Measurements from ENCODE around the gene KCTD17.

The KCTD17 gene

DNA sequence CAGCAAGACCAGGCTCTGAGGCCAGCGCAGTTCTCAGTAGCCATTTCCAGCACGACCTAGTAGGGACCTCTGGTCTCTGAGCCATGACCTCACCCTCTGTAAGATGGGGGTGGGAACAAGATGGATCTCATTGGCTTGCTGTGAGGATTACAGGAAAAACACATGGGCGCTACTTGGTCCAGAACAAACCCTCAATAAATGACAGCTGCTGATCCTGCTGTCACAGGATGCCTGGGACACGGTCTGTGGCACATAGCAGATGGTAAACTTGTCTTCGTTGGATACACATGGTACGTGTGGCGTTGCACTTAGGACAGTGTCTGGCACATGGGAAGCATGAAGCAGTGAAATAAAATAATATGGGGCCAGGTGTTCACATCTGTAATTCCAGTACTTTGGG lies 4.5 kb upstream of the KCTD17 start:
- TF ChIP-seq TCF12 (IDR thresholded peaks at IDR 0.05; ENCODE audit: low read depth) (no peak), YY1 (IDR thresholded peaks at IDR 0.05; ENCODE audit: low read depth) (no peak), TEAD4 (IDR thresholded peaks at IDR 0.05) (no peak), FOXM1 (IDR thresholded peaks at IDR 0.05; ENCODE audit: borderline replicate concordance, low read depth) (no peak), TAF1 (IDR thresholded peaks at IDR 0.05; ENCODE audit: low read depth) (no peak), ZBTB7A (IDR thresholded peaks at IDR 0.05; ENCODE audit: low read depth) (no peak), EP300 (IDR thresholded peaks at IDR 0.05; ENCODE audit: borderline replicate concordance) (no peak), CREB1 (IDR thresholded peaks at IDR 0.05; ENCODE audit: low read depth) (no peak), CEBPB (IDR thresholded peaks at IDR 0.05) (no peak), NFIC (IDR thresholded peaks at IDR 0.05) (no peak), EGR1 (IDR thresholded peaks at IDR 0.05) (no peak)
- TF ChIP-seq, protein P1, sequence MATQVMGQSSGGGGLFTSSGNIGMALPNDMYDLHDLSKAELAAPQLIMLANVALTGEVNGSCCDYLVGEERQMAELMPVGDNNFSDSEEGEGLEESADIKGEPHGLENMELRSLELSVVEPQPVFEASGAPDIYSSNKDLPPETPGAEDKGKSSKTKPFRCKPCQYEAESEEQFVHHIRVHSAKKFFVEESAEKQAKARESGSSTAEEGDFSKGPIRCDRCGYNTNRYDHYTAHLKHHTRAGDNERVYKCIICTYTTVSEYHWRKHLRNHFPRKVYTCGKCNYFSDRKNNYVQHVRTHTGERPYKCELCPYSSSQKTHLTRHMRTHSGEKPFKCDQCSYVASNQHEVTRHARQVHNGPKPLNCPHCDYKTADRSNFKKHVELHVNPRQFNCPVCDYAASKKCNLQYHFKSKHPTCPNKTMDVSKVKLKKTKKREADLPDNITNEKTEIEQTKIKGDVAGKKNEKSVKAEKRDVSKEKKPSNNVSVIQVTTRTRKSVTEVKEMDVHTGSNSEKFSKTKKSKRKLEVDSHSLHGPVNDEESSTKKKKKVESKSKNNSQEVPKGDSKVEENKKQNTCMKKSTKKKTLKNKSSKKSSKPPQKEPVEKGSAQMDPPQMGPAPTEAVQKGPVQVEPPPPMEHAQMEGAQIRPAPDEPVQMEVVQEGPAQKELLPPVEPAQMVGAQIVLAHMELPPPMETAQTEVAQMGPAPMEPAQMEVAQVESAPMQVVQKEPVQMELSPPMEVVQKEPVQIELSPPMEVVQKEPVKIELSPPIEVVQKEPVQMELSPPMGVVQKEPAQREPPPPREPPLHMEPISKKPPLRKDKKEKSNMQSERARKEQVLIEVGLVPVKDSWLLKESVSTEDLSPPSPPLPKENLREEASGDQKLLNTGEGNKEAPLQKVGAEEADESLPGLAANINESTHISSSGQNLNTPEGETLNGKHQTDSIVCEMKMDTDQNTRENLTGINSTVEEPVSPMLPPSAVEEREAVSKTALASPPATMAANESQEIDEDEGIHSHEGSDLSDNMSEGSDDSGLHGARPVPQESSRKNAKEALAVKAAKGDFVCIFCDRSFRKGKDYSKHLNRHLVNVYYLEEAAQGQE (IDR thresholded peaks at IDR 0.05; ENCODE audit: low read depth), result no peak
- TF ChIP-seq, protein P2, sequence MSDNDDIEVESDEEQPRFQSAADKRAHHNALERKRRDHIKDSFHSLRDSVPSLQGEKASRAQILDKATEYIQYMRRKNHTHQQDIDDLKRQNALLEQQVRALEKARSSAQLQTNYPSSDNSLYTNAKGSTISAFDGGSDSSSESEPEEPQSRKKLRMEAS (IDR thresholded peaks at IDR 0.05), result no peak
- TF ChIP-seq, protein P3, sequence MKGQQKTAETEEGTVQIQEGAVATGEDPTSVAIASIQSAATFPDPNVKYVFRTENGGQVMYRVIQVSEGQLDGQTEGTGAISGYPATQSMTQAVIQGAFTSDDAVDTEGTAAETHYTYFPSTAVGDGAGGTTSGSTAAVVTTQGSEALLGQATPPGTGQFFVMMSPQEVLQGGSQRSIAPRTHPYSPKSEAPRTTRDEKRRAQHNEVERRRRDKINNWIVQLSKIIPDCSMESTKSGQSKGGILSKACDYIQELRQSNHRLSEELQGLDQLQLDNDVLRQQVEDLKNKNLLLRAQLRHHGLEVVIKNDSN (IDR thresholded peaks at IDR 0.05), result no peak

DNA sequence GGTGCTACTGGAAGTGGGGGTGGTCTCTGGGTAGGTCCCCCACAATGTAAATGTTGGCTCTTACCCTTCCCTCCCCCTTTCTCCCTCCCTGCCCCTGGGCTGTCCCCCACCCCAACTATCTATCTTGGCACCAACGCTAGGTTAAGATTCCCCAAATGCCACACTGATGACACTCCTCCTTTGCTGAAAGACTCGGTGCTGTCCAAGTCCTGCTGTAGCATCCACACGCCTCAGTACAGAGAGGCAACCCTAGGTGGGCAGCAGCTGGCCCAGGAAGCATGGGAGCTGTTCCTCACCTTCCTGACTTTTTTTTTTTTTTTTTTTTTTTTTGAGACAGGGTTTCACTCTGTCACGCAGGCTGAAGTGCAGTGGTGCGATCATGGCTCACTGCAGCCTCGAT lies 3.4 kb upstream of the KCTD17 start:
- TF ChIP-seq TEAD4 (IDR thresholded peaks at IDR 0.05), result no peak
- TF ChIP-seq TCF12 (IDR thresholded peaks at IDR 0.05; ENCODE audit: low read depth), result no peak
- TF ChIP-seq, protein P1 (IDR thresholded peaks at IDR 0.05; ENCODE audit: low read depth), result peak; percentile 27; the same call in 1 of the 2 replicates
- no peak for TF ChIP-seq EGR1 (IDR thresholded peaks at IDR 0.05)

DNA sequence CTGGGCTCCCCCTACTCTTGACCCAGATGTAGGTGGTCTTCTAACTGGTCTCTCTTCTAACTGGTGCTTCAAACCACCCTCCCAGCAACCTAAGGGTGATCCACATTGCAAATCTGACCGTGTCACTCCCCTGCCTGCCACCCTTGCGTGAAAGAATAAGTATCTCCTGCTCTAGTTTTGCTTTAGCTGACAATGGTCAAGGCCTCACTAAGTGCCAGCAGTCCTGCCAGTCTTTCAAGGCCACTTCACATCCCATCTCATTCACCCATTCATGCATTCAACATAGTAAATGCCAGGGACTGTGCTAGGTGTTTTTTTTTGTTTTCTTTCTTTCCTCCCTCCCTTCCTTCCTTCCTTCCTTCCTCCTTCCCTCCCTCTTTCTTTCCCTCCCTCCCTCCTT lies 2.3 kb upstream of the KCTD17 start:
- TF ChIP-seq TEAD4 (IDR thresholded peaks at IDR 0.05) (no peak), NFIC (IDR thresholded peaks at IDR 0.05) (no peak), EP300 (IDR thresholded peaks at IDR 0.05; ENCODE audit: borderline replicate concordance) (no peak), TCF12 (IDR thresholded peaks at IDR 0.05; ENCODE audit: low read depth) (no peak)
- TF ChIP-seq, protein P1 (IDR thresholded peaks at IDR 0.05; ENCODE audit: low read depth), result no peak

DNA sequence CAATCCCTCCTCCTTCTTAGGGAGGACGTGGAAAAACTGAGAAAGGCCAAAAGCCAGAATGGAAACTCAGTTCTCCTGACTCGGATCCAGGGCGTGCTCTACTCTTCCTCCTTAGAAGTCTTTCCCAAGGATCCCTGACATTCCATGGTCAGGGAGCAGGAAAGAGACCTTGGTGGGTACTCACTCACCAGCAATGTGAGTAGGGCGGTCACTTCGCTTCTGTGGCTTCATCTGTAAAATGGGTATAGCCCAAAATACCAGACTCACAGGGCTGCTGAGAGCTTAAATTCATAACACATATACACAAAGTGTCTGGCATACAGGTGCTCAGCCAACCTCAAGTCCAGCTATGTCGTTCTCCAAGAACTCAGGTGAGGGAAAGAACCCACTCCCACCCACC lies 629 bp upstream of the KCTD17 start:
- TF ChIP-seq, protein P3 (IDR thresholded peaks at IDR 0.05), result no peak
- TF ChIP-seq RAD21 (IDR thresholded peaks at IDR 0.05; ENCODE audit: low read depth), result no peak
- no peak for TF ChIP-seq TEAD4 (IDR thresholded peaks at IDR 0.05)
- no peak for TF ChIP-seq EP300 (IDR thresholded peaks at IDR 0.05; ENCODE audit: borderline replicate concordance)
- no peak for TF ChIP-seq CREB1 (IDR thresholded peaks at IDR 0.05; ENCODE audit: low read depth)
- TF ChIP-seq, protein P1 (IDR thresholded peaks at IDR 0.05; ENCODE audit: low read depth), result no peak
- no peak for TF ChIP-seq TCF12 (IDR thresholded peaks at IDR 0.05; ENCODE audit: low read depth)
- TF ChIP-seq, protein P2 (IDR thresholded peaks at IDR 0.05), result no peak

Data from Ishikawa (cell line).